ENCODE measurements around the gene ZMPSTE24.
"Not testable (repeated sequence)": the region's sequence is repeated elsewhere in the genome, so short reads cannot be mapped to it uniquely, and the experiment has no call there.

The ZMPSTE24 gene
- total RNA-seq, result 40.0 to 51.1 reads per million in 2 donors

GRCh38 chr1:40257688-40258444 is at the start of gene ZMPSTE24:
Gene ZMPSTE24 (plus strand): TSS chr1:40258236. CDS start chr1:40258272, 36 bp downstream.
- peak; percentile 81 for DNase-seq

GRCh38 chr1:40210511-40211204 is 47.4 kb upstream of the ZMPSTE24 start:
- DNase-seq, result no peak

- DNase-seq, result no peak
Observed at GRCh38 chr1:40218333-40218732, 39.7 kb upstream of the ZMPSTE24 start.

GRCh38 chr1:40221471-40221905 is 36.5 kb upstream of the ZMPSTE24 start:
- DNase-seq, result not testable (repeated sequence)

GRCh38 chr1:40221977-40222772 is 35.9 kb upstream of the ZMPSTE24 start:
- DNase-seq, result no peak

GRCh38 chr1:40224040-40224439 is 34.0 kb upstream of the ZMPSTE24 start:
- DNase-seq, result no peak

- no peak for DNase-seq
Observed at GRCh38 chr1:40226192-40226591, 31.8 kb upstream of the ZMPSTE24 start.

- no peak for DNase-seq
Observed at GRCh38 chr1:40232444-40232843, 25.6 kb upstream of the ZMPSTE24 start.

GRCh38 chr1:40239626-40240025 is 18.4 kb upstream of the ZMPSTE24 start:
- no peak for DNase-seq

GRCh38 chr1:40240390-40240789 is 17.6 kb upstream of the ZMPSTE24 start:
- DNase-seq, result no peak

GRCh38 chr1:40241362-40241761 is 16.7 kb upstream of the ZMPSTE24 start:
- DNase-seq, result no peak

GRCh38 chr1:40243351-40243750 is 14.7 kb upstream of the ZMPSTE24 start:
- no peak for DNase-seq

GRCh38 chr1:40244138-40244744 is 13.8 kb upstream of the ZMPSTE24 start:
- DNase-seq, result no peak

GRCh38 chr1:40245686-40246085 is 12.3 kb upstream of the ZMPSTE24 start:
- DNase-seq, result no peak

- DNase-seq, result no peak
Observed at GRCh38 chr1:40247655-40248054, 10.4 kb upstream of the ZMPSTE24 start, which contains the start of gene TMCO2. Gene TMCO2 (plus strand): TSS chr1:40247937. CDS start chr1:40247994, 57 bp downstream.

GRCh38 chr1:40248412-40248811 is 9.6 kb upstream of the ZMPSTE24 start:
- DNase-seq, result no peak

- no peak for DNase-seq
Observed at GRCh38 chr1:40251456-40251855, 6.6 kb upstream of the ZMPSTE24 start.

- no peak for DNase-seq
Observed at GRCh38 chr1:40252601-40253000, 5.4 kb upstream of the ZMPSTE24 start.

- DNase-seq, result no peak
Observed at GRCh38 chr1:40255231-40255630, 2.8 kb upstream of the ZMPSTE24 start.

GRCh38 chr1:40256401-40257084 is 1.5 kb upstream of the ZMPSTE24 start:
- no peak for DNase-seq

- no peak for DNase-seq
Observed at GRCh38 chr1:40257313-40257687, 736 bp upstream of the ZMPSTE24 start.

GRCh38 chr1:40258445-40258769 is 371 bp downstream of the ZMPSTE24 start:
- DNase-seq, result no peak

Measured in activated gamma-delta T cell (primary cell).